ENCODE data around the gene BASP1. TPM values are rescaled to one million over a fixed set of nuclear protein-coding genes. Genes with fewer than 3 reads are reported as not detected.

The BASP1 gene
- total RNA-seq, 2 experiments from 2014 or later = 0.70 to 0.93 TPM

- H3K27me3 Mint-ChIP-seq = no peaks in the 10 kb centered on the region
- no peak overlapping the region for H3K4me3 Mint-ChIP-seq
- H3K27ac Mint-ChIP-seq = no peak overlapping the region
- H3K9me3 Mint-ChIP-seq = no peaks in the 10 kb centered on the region
- H3K36me3 Mint-ChIP-seq (ENCODE audit: low read depth) = no peaks in the 10 kb centered on the region
- ChIA-PET POLR2A (no interaction called here), CTCF (interaction anchor here (0.6 kb wide), 1 partner anchor 11 kb away, joined by 4 read pairs; no protein-coding TSS in a partner anchor)
- no peak for TF ChIP-seq CTCF (IDR thresholded peaks at IDR 0.05)
- Histone ChIP-seq H3K4me1 (ENCODE audit: insufficient read depth, low read length) (no peaks in the 10 kb centered on the region), H3K36me3 (ENCODE audit: insufficient read depth, low read length) (no peaks in the 10 kb centered on the region), H3K9me3 (ENCODE audit: control insufficient read depth in 1 of 2, insufficient read depth in 1 of 2, low read length in 2 of 2) (peaks cover 0 to 12% of the 10 kb centered on the region in 2 experiments), H3K27me3 (ENCODE audit: control insufficient read depth in 1 of 2, insufficient read depth in 2 of 2, low read length in 2 of 2) (no peaks in the 10 kb centered on the region), H3K27ac (ENCODE audit: low read depth in 1 of 2, low read length in 2 of 2) (no peak overlapping the region), H3K4me3 (ENCODE audit: low read length) (no peak overlapping the region)
- DNase-seq = no peak
- ATAC-seq (ENCODE audit: poor library complexity) = no peak
- no peaks in the 10 kb centered on the region for H3K4me1 Mint-ChIP-seq (ENCODE audit: low read depth)
- intact Hi-C loops (cut with DNase I, micrococcal nuclease) = no loop called here
Measured at GRCh38 chr5:17272111-17272510, 54.7 kb downstream of the BASP1 start.

GRCh38 chr5:17275289-17276158 lies 58.1 kb downstream of the BASP1 start:
- ChIA-PET CTCF (no interaction called here), POLR2A (no interaction called here)
- Mint-ChIP-seq H3K36me3 (ENCODE audit: low read depth) (no peaks in the 10 kb centered on the region), H3K9me3 (no peaks in the 10 kb centered on the region), H3K27ac (no peak overlapping the region), H3K4me3 (no peak overlapping the region), H3K27me3 (no peaks in the 10 kb centered on the region), H3K4me1 (ENCODE audit: low read depth) (no peaks in the 10 kb centered on the region)
- no peaks in the 10 kb centered on the region for H3K27me3 ChIP-seq (ENCODE audit: control insufficient read depth in 1 of 2, insufficient read depth in 2 of 2, low read length in 2 of 2)
- no peaks in the 10 kb centered on the region for H3K36me3 ChIP-seq (ENCODE audit: insufficient read depth, low read length)
- no peak overlapping the region for H3K27ac ChIP-seq (ENCODE audit: low read depth in 1 of 2, low read length in 2 of 2)
- TF ChIP-seq CTCF (IDR thresholded peaks at IDR 0.05) = no peak
- peak in 1 of 14 experiments; percentile 9 for DNase-seq
- H3K4me1 ChIP-seq (ENCODE audit: insufficient read depth, low read length) = no peaks in the 10 kb centered on the region
- no peak overlapping the region for H3K4me3 ChIP-seq (ENCODE audit: low read length)
- intact Hi-C loops (cut with DNase I, micrococcal nuclease) = no loop called here
- peaks cover 0 to 12% of the 10 kb centered on the region in 2 experiments for H3K9me3 ChIP-seq (ENCODE audit: control insufficient read depth in 1 of 2, insufficient read depth in 1 of 2, low read length in 2 of 2)
- ATAC-seq (ENCODE audit: poor library complexity) = no peak

GRCh38 chr5:17276445-17276844 lies 59.0 kb downstream of the BASP1 start:
- ATAC-seq (ENCODE audit: poor library complexity) = no peak
- Mint-ChIP-seq H3K27me3 (no peaks in the 10 kb centered on the region), H3K36me3 (ENCODE audit: low read depth) (no peaks in the 10 kb centered on the region), H3K9me3 (no peaks in the 10 kb centered on the region), H3K4me3 (no peak overlapping the region), H3K27ac (no peak overlapping the region), H3K4me1 (ENCODE audit: low read depth) (no peaks in the 10 kb centered on the region)
- no peak overlapping the region for H3K27ac ChIP-seq (ENCODE audit: low read depth in 1 of 2, low read length in 2 of 2)
- no peaks in the 10 kb centered on the region for H3K27me3 ChIP-seq (ENCODE audit: control insufficient read depth in 1 of 2, insufficient read depth in 2 of 2, low read length in 2 of 2)
- no peak for DNase-seq
- H3K4me3 ChIP-seq (ENCODE audit: low read length) = no peak overlapping the region
- ChIA-PET CTCF (no interaction called here), POLR2A (no interaction called here)
- H3K4me1 ChIP-seq (ENCODE audit: insufficient read depth, low read length) = no peaks in the 10 kb centered on the region
- TF ChIP-seq CTCF (IDR thresholded peaks at IDR 0.05) = no peak
- intact Hi-C loops (cut with DNase I, micrococcal nuclease) = no loop called here
- peaks cover 0 to 12% of the 10 kb centered on the region in 2 experiments for H3K9me3 ChIP-seq (ENCODE audit: control insufficient read depth in 1 of 2, insufficient read depth in 1 of 2, low read length in 2 of 2)
- H3K36me3 ChIP-seq (ENCODE audit: insufficient read depth, low read length) = no peaks in the 10 kb centered on the region

All from CD4-positive, alpha-beta T cell (primary cell).